H9 (cell line): ENCODE measurements around the gene PIK3C3. TPM values are rescaled to one million over a fixed set of nuclear protein-coding genes. Genes with fewer than 3 reads are reported as not detected.

Source experiments
- DNase-seq: peaks from one replicate; pipeline ENCODE4 v3.0.0-alpha.2; 2017
- H2AFZ ChIP-seq: one replicate; pipeline ENCODE4 v1.6.1; 2013; ENCODE audit warnings: mild to moderate bottlenecking, low read length, control low read depth, moderate library complexity
- H2AK5ac ChIP-seq: 2 replicates; pipeline ENCODE4 v1.6.1; 2013; ENCODE audit warnings: low read length, control low read depth, mixed read lengths; ENCODE audit not compliant: insufficient read length
- H2BK120ac ChIP-seq: one replicate; pipeline ENCODE4 v1.6.1; 2013; ENCODE audit warnings: low read depth, mild to moderate bottlenecking, low read length, control low read depth, inconsistent platforms; ENCODE audit not compliant: poor library complexity, severe bottlenecking
- H2BK12ac ChIP-seq: 2 replicates; pipeline ENCODE4 v1.6.1; 2013; ENCODE audit warnings: low read length, control low read depth, mixed read lengths, low read depth; ENCODE audit not compliant: insufficient read length
- H2BK15ac ChIP-seq: 2 replicates; pipeline ENCODE4 v1.6.1; 2013; ENCODE audit warnings: low read depth, low read length, control low read depth
- H2BK20ac ChIP-seq: one replicate; pipeline ENCODE4 v1.6.1; 2013; ENCODE audit warnings: low read depth, mild to moderate bottlenecking, low read length, control low read depth, inconsistent platforms; ENCODE audit not compliant: poor library complexity, severe bottlenecking
- H2BK5ac ChIP-seq: 2 replicates; pipeline ENCODE4 v1.6.1; 2013; ENCODE audit warnings: low read length, control low read depth, mixed read lengths; ENCODE audit not compliant: insufficient read length
- H3K14ac ChIP-seq: 2 replicates; pipeline ENCODE4 v1.6.1; 2013; ENCODE audit warnings: low read length, control low read depth; ENCODE audit not compliant: insufficient read depth
- H3K18ac ChIP-seq: 2 replicates; pipeline ENCODE4 v1.6.1; 2013; ENCODE audit warnings: low read depth, mild to moderate bottlenecking, mixed read lengths, low read length, control low read depth; ENCODE audit not compliant: insufficient read length
- H3K23ac ChIP-seq: 2 replicates; pipeline ENCODE4 v1.6.1; 2013; ENCODE audit warnings: low read length, control low read depth, mixed read lengths, low read depth; ENCODE audit not compliant: insufficient read length
- H3K23me2 ChIP-seq: 2 replicates; pipeline ENCODE4 v1.6.1; 2013; ENCODE audit warnings: low read depth, mild to moderate bottlenecking, mixed read lengths, low read length, control low read depth; ENCODE audit not compliant: insufficient read length, poor library complexity, severe bottlenecking
- H3K27ac ChIP-seq: 2 replicates; pipeline ENCODE4 v1.5.1; 2013; ENCODE audit warnings: low read length, control low read depth, mixed read lengths, low read depth; ENCODE audit not compliant: insufficient read length
- H3K27me3 ChIP-seq: 2 replicates; pipeline ENCODE4 v1.6.1; 2013; ENCODE audit warnings: low read length, control low read depth, inconsistent platforms; ENCODE audit not compliant: insufficient read depth
- H3K4ac ChIP-seq: 2 replicates; pipeline ENCODE4 v1.6.1; 2013; ENCODE audit warnings: low read depth, mild to moderate bottlenecking, control low read depth, inconsistent platforms, low read length, moderate library complexity
- H3K4me1 ChIP-seq: 2 replicates; pipeline ENCODE4 v1.6.1; 2013; ENCODE audit warnings: low read length, control low read depth, inconsistent platforms; ENCODE audit not compliant: insufficient read depth
- H3K4me2 ChIP-seq: 2 replicates; pipeline ENCODE4 v1.6.1; 2013; ENCODE audit warnings: low read length, control low read depth, mixed read lengths; ENCODE audit not compliant: insufficient read length, insufficient read depth
- H3K56ac ChIP-seq: 2 replicates; pipeline ENCODE4 v1.6.1; 2013; ENCODE audit warnings: low read depth, mild to moderate bottlenecking, mixed read lengths, low read length, control low read depth; ENCODE audit not compliant: insufficient read length
- H3K79me1 ChIP-seq: 2 replicates; pipeline ENCODE4 v1.6.1; 2013; ENCODE audit warnings: low read depth, mild to moderate bottlenecking, moderate library complexity, low read length, control low read depth, inconsistent platforms; ENCODE audit not compliant: insufficient read depth, poor library complexity, severe bottlenecking
- H3K79me2 ChIP-seq: 2 replicates; pipeline ENCODE4 v1.6.1; 2013; ENCODE audit warnings: low read length, control low read depth, inconsistent platforms; ENCODE audit not compliant: insufficient read depth
- H3K9ac ChIP-seq: 2 replicates; pipeline ENCODE4 v1.6.1; 2013; ENCODE audit warnings: low read length, control low read depth, mixed read lengths; ENCODE audit not compliant: insufficient read length; ENCODE audit errors: extremely low read depth
- H3K9me3 ChIP-seq: one replicate; pipeline ENCODE4 v1.6.1; 2013; ENCODE audit warnings: low read depth, low read length, inconsistent platforms; ENCODE audit not compliant: control insufficient read depth
- H3T11ph ChIP-seq: one replicate; pipeline ENCODE4 v1.6.1; 2013; ENCODE audit warnings: mild to moderate bottlenecking, low read length, control low read depth, inconsistent platforms
- H4K20me1 ChIP-seq: one replicate; pipeline ENCODE4 v1.6.1; 2013; ENCODE audit not compliant: control insufficient read depth, insufficient read length, insufficient read depth
- H4K5ac ChIP-seq: 2 replicates; pipeline ENCODE4 v1.6.1; 2013; ENCODE audit warnings: low read depth, mild to moderate bottlenecking, mixed read lengths, low read length, control low read depth; ENCODE audit not compliant: insufficient read length
- H4K8ac ChIP-seq: replicated peaks from 2 replicates; pipeline ENCODE4 v1.6.1; 2013; ENCODE audit warnings: low read length, control low read depth, mixed read lengths, low read depth; ENCODE audit not compliant: insufficient read length
- H4K91ac ChIP-seq: 2 replicates; pipeline ENCODE4 v1.6.1; 2013; ENCODE audit warnings: low read depth, mild to moderate bottlenecking, moderate library complexity, mixed read lengths, low read length, control low read depth; ENCODE audit not compliant: insufficient read length
- H3K27ac Mint-ChIP-seq, 3 experiments: 2 replicates in 2 of 3; 3 replicates in 1 of 3; pipeline ENCODE4 v1.8.0; 2020 to 2021; ENCODE audit warnings: mixed read lengths in 3 of 3, mild to moderate bottlenecking in 1 of 3, moderate library complexity in 1 of 3
- H3K27me3 Mint-ChIP-seq: 2 replicates; pipeline ENCODE4 v1.8.0; 2021; ENCODE audit warnings: low read depth, mild to moderate bottlenecking, moderate library complexity, mixed read lengths
- H3K36me3 Mint-ChIP-seq, 3 experiments: 2 replicates in 2 of 3; 3 replicates in 1 of 3; pipeline ENCODE4 v1.8.0; 2020 to 2021; ENCODE audit warnings: low read depth in 3 of 3, mixed read lengths in 3 of 3; ENCODE audit not compliant: insufficient read depth in 1 of 3
- H3K4me1 Mint-ChIP-seq, 2 experiments: 2 replicates each; pipeline ENCODE4 v1.8.0; 2020; ENCODE audit warnings: mixed read lengths in 2 of 2
- H3K4me3 Mint-ChIP-seq, 2 experiments: 2 replicates in 1 of 2; 3 replicates in 1 of 2; pipeline ENCODE4 v1.8.0; 2020 to 2021; ENCODE audit warnings: mild to moderate bottlenecking in 2 of 2, mixed read lengths in 2 of 2, moderate library complexity in 1 of 2
- H3K9me3 Mint-ChIP-seq, 2 experiments: 2 replicates in 1 of 2; 3 replicates in 1 of 2; pipeline ENCODE4 v1.8.0; 2020; ENCODE audit warnings: mild to moderate bottlenecking in 2 of 2, mixed read lengths in 2 of 2, moderate library complexity in 1 of 2
- CTCF ChIP-seq: fragments of 200-600 bp; sonication (generic); conservative IDR thresholded peaks from 3 replicates; pipeline ENCODE4 v1.8.0; 2021; ENCODE audit warnings: antibody characterized with exemption, mild to moderate bottlenecking
- whole genome bisulfite sequencing: extraction: QIAGEN DNeasy Blood & Tissue Kit; methylation state at CpG from one replicate; pipeline ENCODE4 v1.1.7; 2013; ENCODE audit warnings: missing lambda C conversion rate, low lambda C conversion rate, mixed read lengths; ENCODE audit not compliant: insufficient read length; ENCODE audit errors: extremely low coverage; 5-methylcytosine and 5-hydroxymethylcytosine counted together
- total RNA-seq: library from RNA; stranded (reverse); gene quantifications from 2 replicates; pipeline ENCODE4 v1.2.1, GENCODE V29; 2021

Gene PIK3C3
- total RNA-seq, 1 experiment from 2014 or later: 48.8 TPM

GRCh38 chr18:42018831-42019230, 63.8 kb downstream of the PIK3C3 start:
- Histone ChIP-seq H2BK15ac (no peak overlapping the region), H4K8ac (no peak overlapping the region), H3K23me2 (no peaks in the 10 kb centered on the region), H2BK20ac (no peak overlapping the region), H3T11ph (no peak overlapping the region), H3K4me2 (no peak overlapping the region), H3K56ac (no peak overlapping the region), H2AK5ac (no peak overlapping the region), H3K23ac (no peak overlapping the region), H3K9ac (no peak overlapping the region), H3K27me3 (no peaks in the 10 kb centered on the region), H3K4me1 (no peaks in the 10 kb centered on the region), H2AFZ (no peak overlapping the region), H3K79me1 (no peaks in the 10 kb centered on the region), H4K91ac (no peak overlapping the region), H2BK120ac (no peak overlapping the region), H3K4ac (no peak overlapping the region), H3K14ac (no peak overlapping the region), H3K18ac (no peak overlapping the region), H2BK5ac (no peak overlapping the region), H4K5ac (no peak overlapping the region), H2BK12ac (no peak overlapping the region), H3K9me3 (no peaks in the 10 kb centered on the region), H4K20me1 (no peaks in the 10 kb centered on the region), H3K79me2 (no peaks in the 10 kb centered on the region), H3K27ac (no peak overlapping the region)
- H3K9me3 Mint-ChIP-seq: no peaks in the 10 kb centered on the region
- no peak for TF ChIP-seq CTCF
- peaks cover 3 to 22% (median 17%) of the 10 kb centered on the region in 3 experiments; a peak in 5 of 7 replicates for H3K36me3 Mint-ChIP-seq
- no peaks in the 10 kb centered on the region for H3K27me3 Mint-ChIP-seq
- H3K4me3 Mint-ChIP-seq: no peak overlapping the region
- H3K4me1 Mint-ChIP-seq: no peaks in the 10 kb centered on the region
- no peak overlapping the region for H3K27ac Mint-ChIP-seq
- DNase-seq: no peak
- no CpG with 5 or more reads among the region's 4 CpGs for WGBS
